Measurements from ENCODE around the gene C2CD2L. TPM values are rescaled to one million over a fixed set of nuclear protein-coding genes. Genes with fewer than 3 reads are reported as not detected.
"Not testable (repeated sequence)": the region's sequence is repeated elsewhere in the genome, so short reads cannot be mapped to it uniquely, and the experiment has no call there.

Gene C2CD2L
- polyA plus RNA-seq, 12 donors = 5.5 to 25.2 (median 7.3) TPM; not detected in 1

DNA sequence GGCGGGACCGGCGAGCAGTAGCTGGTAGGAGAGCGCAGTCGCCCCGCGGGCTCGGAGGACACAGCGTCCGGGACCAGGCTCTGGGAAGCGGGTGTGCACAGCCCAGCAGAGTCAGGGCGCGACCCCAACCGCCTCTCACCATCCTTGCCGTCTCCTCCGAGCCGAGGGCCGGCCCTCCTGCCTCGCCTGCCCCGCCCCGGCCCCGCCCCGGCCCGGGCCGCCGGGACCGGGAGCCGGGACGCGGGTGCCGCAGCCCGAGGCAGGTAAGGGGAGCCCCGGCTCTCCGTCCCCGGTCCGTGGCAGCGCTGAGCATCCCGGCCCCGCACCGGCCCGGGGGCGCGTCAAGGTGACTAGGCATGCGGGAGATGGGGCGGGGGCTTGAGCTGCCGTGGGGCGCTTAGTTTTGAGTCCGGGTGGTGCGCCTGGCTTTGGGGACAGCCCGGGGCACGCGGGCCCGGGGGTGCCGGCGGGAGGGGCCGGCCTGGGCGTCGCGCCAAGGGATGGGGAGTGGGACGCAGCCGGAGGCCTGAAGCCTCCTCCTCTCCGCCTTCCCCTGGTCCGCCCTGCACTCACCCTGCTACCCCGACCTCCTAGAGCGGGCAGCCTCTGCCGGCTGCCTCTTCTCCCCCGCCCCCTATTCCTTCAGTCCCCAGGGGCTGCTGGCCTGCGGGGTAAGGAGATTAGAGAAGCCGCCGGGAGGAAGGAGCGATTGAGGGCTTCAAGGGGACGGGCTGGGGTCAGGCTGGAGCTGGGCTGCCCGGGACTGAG lies 42.1 kb downstream of the C2CD2L start, which contains the start of gene ABCG4:
TSS of gene ABCG4 (plus strand) at position 35 of the 768 bp plus-strand sequence. CDS start 914 bp downstream, outside the sequence.
- no peak for DNase-seq

- DNase-seq = no peak
These were observed 42.7 kb downstream of the C2CD2L start for GRCh38 chr11:119149786-119150275.

DNA sequence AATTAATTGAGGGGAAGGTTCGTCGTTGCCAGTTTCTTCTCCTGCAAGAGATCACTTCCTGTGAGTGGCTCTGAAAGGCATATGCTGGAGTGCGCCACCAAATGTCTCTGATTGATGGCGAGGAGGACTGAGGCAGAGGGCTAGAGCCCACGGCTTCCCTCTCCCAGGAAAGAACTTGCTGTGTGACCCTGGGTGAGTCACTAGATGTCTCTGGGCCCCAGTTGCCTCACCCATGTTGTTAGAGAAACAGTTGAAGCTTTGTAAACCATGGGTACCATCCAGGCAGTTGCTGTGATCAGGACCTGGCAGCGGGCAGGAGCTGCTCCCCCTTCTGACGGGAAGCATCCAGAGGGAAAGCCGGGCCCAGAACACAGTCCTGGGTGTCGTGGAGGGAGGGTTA lies 44.9 kb downstream of the C2CD2L start:
- DNase-seq = no peak

DNA sequence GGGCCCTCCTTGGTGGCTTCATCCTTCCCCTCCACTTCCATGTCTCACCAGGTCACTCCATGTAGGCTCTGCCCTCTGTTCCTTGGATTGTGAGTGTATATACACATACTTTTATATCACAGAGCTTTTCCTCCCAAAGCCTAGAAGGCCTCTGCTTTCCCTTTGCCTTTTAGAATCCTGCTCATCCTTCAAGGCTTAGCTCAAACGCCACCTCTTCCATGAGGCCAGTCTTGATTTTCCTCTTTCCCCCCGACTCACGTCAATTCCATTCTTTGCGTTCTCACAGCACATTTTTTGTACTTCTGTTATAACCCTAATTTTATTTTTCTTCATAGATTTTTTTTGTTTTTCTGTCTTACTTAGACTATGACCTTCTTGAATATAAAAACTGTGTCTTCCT lies 45.5 kb downstream of the C2CD2L start:
- DNase-seq = no peak

GRCh38 chr11:119153049-119153818 lies 46.1 kb downstream of the C2CD2L start:
- no peak for DNase-seq

DNA sequence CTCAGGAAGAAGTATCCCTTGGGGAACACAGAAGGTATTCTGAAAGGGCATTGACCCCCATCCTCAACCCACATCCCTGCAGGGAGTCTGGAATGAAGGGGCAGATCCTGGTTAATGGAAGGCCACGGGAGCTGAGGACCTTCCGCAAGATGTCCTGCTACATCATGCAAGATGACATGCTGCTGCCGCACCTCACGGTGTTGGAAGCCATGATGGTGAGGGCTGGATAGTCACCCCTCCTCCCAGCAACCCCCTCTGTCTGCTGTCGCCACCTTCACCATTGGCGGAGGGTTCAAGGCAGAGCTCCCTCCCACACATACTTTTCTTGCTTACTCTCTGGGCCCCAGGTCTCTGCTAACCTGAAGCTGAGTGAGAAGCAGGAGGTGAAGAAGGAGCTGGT lies 47.0 kb downstream of the C2CD2L start:
- no peak for DNase-seq

- no peak for DNase-seq
These were observed 48.8 kb downstream of the C2CD2L start for GRCh38 chr11:119155733-119156492.

- no peak for DNase-seq
These were observed 49.4 kb downstream of the C2CD2L start for GRCh38 chr11:119156496-119156895.

- DNase-seq = no peak
These were observed 49.9 kb downstream of the C2CD2L start for GRCh38 chr11:119157063-119157462.

GRCh38 chr11:119158467-119158866 lies 51.3 kb downstream of the C2CD2L start:
- DNase-seq = no peak

- no peak for DNase-seq
These were observed 53.0 kb downstream of the C2CD2L start for GRCh38 chr11:119160151-119160550.

DNA sequence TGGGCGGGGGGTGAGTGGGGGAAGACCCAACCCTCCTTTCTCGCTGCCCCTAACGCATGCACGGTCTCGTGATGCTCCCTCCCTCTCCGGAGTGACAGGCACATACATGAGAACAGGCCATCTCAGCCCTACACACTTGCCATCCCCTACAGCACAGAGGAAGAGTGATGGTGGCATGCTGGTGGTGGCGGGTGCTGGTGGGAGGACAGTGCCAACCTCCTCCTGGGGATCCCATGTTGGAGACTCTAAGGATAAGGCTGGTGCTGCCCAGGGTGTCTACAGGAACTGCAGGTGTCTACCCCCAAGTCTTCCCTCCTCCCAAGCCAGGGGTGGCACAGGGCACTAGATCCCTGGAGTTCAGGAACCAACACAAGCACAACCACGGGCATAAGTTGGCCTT lies 54.7 kb downstream of the C2CD2L start:
- no peak for DNase-seq

GRCh38 chr11:119166368-119167076 lies 59.4 kb downstream of the C2CD2L start:
- no peak for DNase-seq

DNA sequence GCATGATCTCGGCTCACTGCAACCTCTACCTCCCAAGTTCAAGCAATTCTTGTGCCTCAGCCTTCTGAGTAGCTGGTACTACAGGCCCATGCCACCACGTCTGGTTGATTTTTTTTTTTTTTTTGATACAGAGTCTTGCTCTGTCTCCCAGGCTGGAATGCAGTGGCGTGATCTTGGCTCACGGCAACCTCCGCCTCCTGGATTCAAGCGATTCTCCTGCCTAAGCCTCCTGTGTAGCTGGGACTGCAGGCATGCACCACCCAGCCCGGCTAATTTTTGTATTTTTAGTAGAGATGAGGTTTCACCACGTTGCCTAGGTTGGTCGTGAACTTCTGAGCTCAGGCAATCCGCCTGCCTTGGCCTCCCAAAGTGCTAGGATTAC lies 59.9 kb downstream of the C2CD2L start:
- DNase-seq = not testable (repeated sequence)

GRCh38 chr11:119167933-119168332 lies 60.8 kb downstream of the C2CD2L start:
- DNase-seq = no peak

Other genes with a start within 250 kb of the C2CD2L start
- gene CXCR5, start 223.5 kb upstream of the C2CD2L start, polyA plus RNA-seq (ENCODE audit: insufficient read length in 12 of 12) = under 1 TPM in 3 of 12 donors, not detected in 9; 0.06 to 0.13 (median 0.10) TPM
- 100 to 1,000 TPM in 2 of 12 donors, 10 to 100 TPM in 9, not detected in 1; 50.0 to 169 (median 60.6) TPM for gene BCL9L, start 181.4 kb upstream of the C2CD2L start, polyA plus RNA-seq (ENCODE audit: insufficient read length in 12 of 12)
- gene UPK2, start 151.0 kb upstream of the C2CD2L start, polyA plus RNA-seq (ENCODE audit: insufficient read length in 12 of 12) = 1 to 10 TPM in 7 of 12 donors, under 1 TPM in 3, not detected in 2; 0.81 to 7.4 (median 1.1) TPM
- gene FOXR1, start 135.6 kb upstream of the C2CD2L start, polyA plus RNA-seq (ENCODE audit: insufficient read length in 12 of 12) = under 1 TPM in 1 of 12 donors, not detected in 11; 0.48 TPM
- gene CENATAC, start 109.2 kb upstream of the C2CD2L start, polyA plus RNA-seq (ENCODE audit: insufficient read length in 12 of 12) = 10 to 100 TPM in 8 of 12 donors, 1 to 10 TPM in 3, not detected in 1; 8.2 to 45.2 (median 17.7) TPM
- 1,000 to 10,000 TPM in 11 of 12 donors, not detected in 1; 1,508 to 2,787 (median 1,692) TPM for gene RPS25, start 89.0 kb upstream of the C2CD2L start, polyA plus RNA-seq (ENCODE audit: insufficient read length in 12 of 12)
- gene TRAPPC4, start 88.6 kb upstream of the C2CD2L start, polyA plus RNA-seq (ENCODE audit: insufficient read length in 12 of 12) = 10 to 100 TPM in 11 of 12 donors, not detected in 1; 29.6 to 57.1 (median 44.7) TPM
- 10 to 100 TPM in 7 of 12 donors, 1 to 10 TPM in 4, not detected in 1; 9.3 to 30.8 (median 10.5) TPM for gene SLC37A4, start 76.5 kb upstream of the C2CD2L start, polyA plus RNA-seq (ENCODE audit: insufficient read length in 12 of 12)
- gene HYOU1, start 50.1 kb upstream of the C2CD2L start, polyA plus RNA-seq (ENCODE audit: insufficient read length in 12 of 12) = 10 to 100 TPM in 11 of 12 donors, not detected in 1; 35.2 to 51.0 (median 45.0) TPM
- gene VPS11, start 39.5 kb upstream of the C2CD2L start, polyA plus RNA-seq (ENCODE audit: insufficient read length in 12 of 12) = 10 to 100 TPM in 11 of 12 donors, not detected in 1; 23.7 to 46.6 (median 31.5) TPM
- gene HMBS, start 22.5 kb upstream of the C2CD2L start, polyA plus RNA-seq (ENCODE audit: insufficient read length in 12 of 12) = 10 to 100 TPM in 10 of 12 donors, not detected in 2; 18.2 to 30.4 (median 22.2) TPM
- 10 to 100 TPM in 11 of 12 donors, not detected in 1; 22.4 to 65.5 (median 32.2) TPM for gene DPAGT1, start 5.5 kb upstream of the C2CD2L start, polyA plus RNA-seq (ENCODE audit: insufficient read length in 12 of 12)
- gene HINFP, start 14.2 kb downstream of the C2CD2L start, polyA plus RNA-seq (ENCODE audit: insufficient read length in 12 of 12) = 10 to 100 TPM in 11 of 12 donors, not detected in 1; 14.1 to 28.4 (median 18.9) TPM
- under 1 TPM in 10 of 12 donors, not detected in 2; 0.16 to 0.52 (median 0.29) TPM for gene ABCG4, start 41.7 kb downstream of the C2CD2L start, polyA plus RNA-seq (ENCODE audit: insufficient read length in 12 of 12)
- 10 to 100 TPM in 9 of 12 donors, 1 to 10 TPM in 2, not detected in 1; 9.1 to 18.3 (median 11.6) TPM for gene NLRX1, start 61.4 kb downstream of the C2CD2L start, polyA plus RNA-seq (ENCODE audit: insufficient read length in 12 of 12)
- 10 to 100 TPM in 1 of 12 donors, under 1 TPM in 7, not detected in 4; 0.05 to 19.9 (median 0.22) TPM for gene NHERF4, start 78.1 kb downstream of the C2CD2L start, polyA plus RNA-seq (ENCODE audit: insufficient read length in 12 of 12)
- 10 to 100 TPM in 11 of 12 donors, not detected in 1; 11.1 to 16.4 (median 13.5) TPM for gene CBL, start 99.0 kb downstream of the C2CD2L start, polyA plus RNA-seq (ENCODE audit: insufficient read length in 12 of 12)
- 100 to 1,000 TPM in 11 of 12 donors, not detected in 1; 134 to 237 (median 193) TPM for gene MCAM, start 209.8 kb downstream of the C2CD2L start, polyA plus RNA-seq (ENCODE audit: insufficient read length in 12 of 12)
- 10 to 100 TPM in 11 of 12 donors, not detected in 1; 11.6 to 20.2 (median 16.4) TPM for gene RNF26, start 227.2 kb downstream of the C2CD2L start, polyA plus RNA-seq (ENCODE audit: insufficient read length in 12 of 12)
- gene C1QTNF5, start 233.5 kb downstream of the C2CD2L start, polyA plus RNA-seq (ENCODE audit: insufficient read length in 12 of 12) = 10 to 100 TPM in 11 of 12 donors, not detected in 1; 17.5 to 47.8 (median 20.6) TPM
- gene MFRP, start 239.4 kb downstream of the C2CD2L start, polyA plus RNA-seq (ENCODE audit: insufficient read length in 12 of 12) = not detected